Pancreas (tissue), 10 donors: ENCODE data around the gene ADARB1. TPM values are rescaled to one million over a fixed set of nuclear protein-coding genes. Genes with fewer than 3 reads are reported as not detected.

Source experiments
- ATAC-seq, 4 donors: fragments of 200-7000 bp; cut with Tn5 transposase; one replicate each; pipeline versions ENCODE4 v1.8.0 to v1.9.1; 2020; ENCODE audit warnings: mild to moderate bottlenecking in 4 of 4, moderate library complexity in 4 of 4
- DNase-seq, 6 donors: peaks; one replicate each; pipeline ENCODE4 v3.0.0-alpha.2; 2020
- FAIRE-seq: peaks from 2 replicates; lab custom pipeline; 2012; peaks lifted over from hg19 to GRCh38; lab: Jason Lieb, UNC
- H3K27ac ChIP-seq, 4 donors: fragments of 200-600 bp; sonication (generic); 1 replicate in 3 of 4; 2 replicates in 1 of 4; pipeline versions ENCODE4 v1.5.0 to v1.8.0; 2020
- H3K27me3 ChIP-seq, 4 donors: fragments of 200-600 bp; one replicate each; pipeline ENCODE4 v1.8.0; 2021
- H3K36me3 ChIP-seq, 3 donors: fragments of 200-600 bp; sonication (generic) in 1 of 3; one replicate each; pipeline versions ENCODE4 v1.5.0 to v1.8.0; 2020 to 2021
- H3K4me1 ChIP-seq, 3 donors: fragments of 200-600 bp; one replicate each; pipeline ENCODE4 v1.8.0; 2021
- H3K4me3 ChIP-seq, 4 donors: fragments of 200-600 bp; sonication (generic) in 2 of 4; one replicate each; pipeline versions ENCODE4 v1.5.0 to v1.8.0; 2020 to 2021
- H3K9me3 ChIP-seq, 4 donors: fragments of 200-600 bp; one replicate each; pipeline ENCODE4 v1.8.0; 2021
- CTCF ChIP-seq, 4 donors: fragments of 200-600 bp; sonication (generic) in 3 of 4; IDR thresholded peaks; one replicate each; pipeline versions ENCODE4 v1.5.0 to v1.8.0; 2021; ENCODE audit warnings: antibody characterized with exemption in 4 of 4
- WGBS, 2 donors: extraction: QIAGEN DNeasy Blood & Tissue Kit; methylation state at CpG; one replicate each; pipeline ENCODE4 v1.1.7; 2013; 5-methylcytosine and 5-hydroxymethylcytosine counted together
- intact Hi-C, 3 donors: fragments of 100-400 bp; cut with DNase I; formaldehyde crosslinking; loops; one replicate each; pipeline versions ENCODE4 v1.11.1 to v1.14.2; 2022
- polyA plus RNA-seq, 2 donors: library from polyadenylated mRNA; stranded (reverse); fragments of 200-250 nt; gene quantifications; one replicate each; pipeline ENCODE4 v1.2.3, GENCODE V29; 2013
- total RNA-seq, 6 donors: library from RNA; stranded (reverse); fragmentation: NEBNext Ultra II Directional in 4 of 6; extraction: Animal tissue kit (Norgen Biotek cat#: 25700) in 4 of 6; gene quantifications; one replicate each; pipeline versions ENCODE4 v1.2.1 to v1.2.4, GENCODE V29; 2021 to 2023
- donor health status: healthy with polysubstance abuse.
- donor health status: DM: no; HTN: no; CAD: no; lungs with moderate emphysema.
- donor health status: DM: no; HTN: no; CAD: no.
- donor health status: control.
- donor health status: control.
- donor health status: Bipolar disorder and iron deficiency.
- donor health status: DM: yes; HTN: yes; CAD: no.
- donor health status: DM: no; HTN: no; CAD: no.
- donor health status: DM: no; HTN: no; CAD: no.
- donor health status: DM: yes; HTN: yes; CAD: no.

Gene ADARB1
- total and polyA plus RNA-seq, 8 donors, result 5.4 to 10.1 (median 6.3) TPM

DNA sequence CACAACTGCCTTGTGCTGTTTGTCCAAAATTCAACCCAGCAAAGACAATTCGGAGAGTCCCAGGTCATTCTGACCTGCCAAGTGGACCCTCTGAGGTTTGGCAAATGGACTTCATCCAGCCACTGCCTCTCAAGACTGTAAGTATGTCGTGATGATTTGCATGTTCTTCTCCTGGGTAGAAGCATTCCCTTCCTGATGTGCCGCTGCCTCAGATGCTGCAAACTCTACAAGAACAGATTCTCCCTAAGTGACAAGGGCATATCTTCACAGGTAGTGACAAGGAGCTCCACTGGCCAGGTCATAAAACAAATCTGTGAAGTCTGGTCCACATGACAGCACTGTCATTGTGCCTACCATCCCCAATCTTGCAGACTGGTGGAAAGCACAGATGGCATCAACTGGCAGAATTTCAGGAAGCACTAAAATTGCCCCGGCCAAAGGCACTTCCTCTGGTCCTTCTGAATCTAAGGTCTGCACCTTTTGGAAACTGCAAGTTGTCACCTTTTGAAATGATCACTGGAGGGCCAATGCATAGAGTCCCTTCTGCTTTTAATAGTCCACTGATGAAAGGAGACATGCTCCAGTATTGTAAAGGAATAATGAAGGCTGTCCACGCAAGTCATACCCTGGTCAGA lies 185.9 kb downstream of the ADARB1 start:
- WGBS, 2 donors, result 62 to 79% methylated on average over 5 of the region's 5 CpGs
- intact Hi-C loops, result no loop called here
- DNase-seq, result peak in 1 of 6 donors; percentile 4

DNA sequence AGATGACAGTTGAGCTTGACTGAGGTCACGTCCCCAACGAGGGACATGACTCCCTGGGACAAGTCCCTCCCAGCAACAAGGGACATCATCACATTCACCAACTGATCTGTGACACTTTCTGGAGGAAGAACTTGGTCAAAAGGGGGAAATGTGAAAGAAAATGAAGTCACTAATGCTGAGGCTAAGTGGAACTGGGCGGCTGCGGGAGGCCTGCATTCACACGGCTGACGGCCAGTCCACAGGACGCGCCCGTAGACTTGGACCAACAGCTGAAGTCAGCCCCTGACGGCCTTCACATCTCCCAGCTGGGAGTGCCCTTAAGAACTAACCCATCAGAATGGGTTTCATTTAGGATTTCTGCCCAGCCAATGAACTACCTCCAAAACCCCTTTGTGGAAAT lies 186.7 kb downstream of the ADARB1 start:
- intact Hi-C loops, result no loop called here
- ATAC-seq (no peak), DNase-seq (no peak), FAIRE-seq (no peak)
- peaks cover 0 to 24% (median 8%) of the 10 kb centered on the region in 3 donors for H3K36me3 ChIP-seq
- H3K9me3 ChIP-seq, result no peaks in the 10 kb centered on the region
- WGBS, 2 donors, result 88 to 92% methylated on average over 10 of the region's 10 CpGs
- TF ChIP-seq CTCF (IDR thresholded peaks at IDR 0.05), result no peak
- H3K4me3 ChIP-seq, result no peak overlapping the region
- H3K27me3 ChIP-seq, result peaks cover 0 to under 1% (median 0%) of the 10 kb centered on the region in 4 donors
- no peak overlapping the region for H3K27ac ChIP-seq
- H3K4me1 ChIP-seq, result no peaks in the 10 kb centered on the region

More for the DNA sequence above, 185.9 kb downstream of the ADARB1 start:
- no peak overlapping the region for H3K4me3 ChIP-seq
- H3K4me1 ChIP-seq, result no peaks in the 10 kb centered on the region
- no peak for ATAC-seq
- no peaks in the 10 kb centered on the region for H3K9me3 ChIP-seq
- H3K27ac ChIP-seq, result no peak overlapping the region
- no peak for FAIRE-seq
- no peak for TF ChIP-seq CTCF (IDR thresholded peaks at IDR 0.05)
- peaks cover 0 to 18% (median 7%) of the 10 kb centered on the region in 3 donors for H3K36me3 ChIP-seq
- peaks cover 0 to 4% (median 0%) of the 10 kb centered on the region in 4 donors for H3K27me3 ChIP-seq

DNA sequence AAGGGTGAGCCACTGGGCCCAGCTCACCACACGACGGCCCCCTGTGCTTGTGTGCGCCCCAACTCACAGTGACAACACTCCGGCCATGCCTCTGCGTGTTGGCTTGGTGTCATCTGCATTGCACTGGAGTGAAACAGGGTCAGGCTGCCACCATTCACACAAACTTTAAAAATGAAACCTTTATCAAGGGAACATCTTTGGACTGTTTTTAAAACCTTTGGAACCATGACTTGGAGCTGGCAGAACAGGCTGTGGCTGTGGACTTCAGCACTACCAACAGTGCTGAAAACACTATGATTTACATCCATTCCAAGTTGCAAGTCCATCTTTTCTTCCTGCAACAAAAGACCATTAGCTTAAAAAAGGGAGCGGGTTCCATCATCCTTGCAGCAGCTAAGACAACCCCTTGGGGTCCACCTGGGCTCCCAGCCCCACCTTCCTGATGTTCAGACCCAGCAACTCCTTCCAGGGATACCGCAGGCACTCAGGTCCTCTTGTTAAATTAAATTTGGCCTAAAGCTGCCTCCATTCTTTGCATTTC lies 187.7 kb downstream of the ADARB1 start:
- DNase-seq (no peak), ATAC-seq (no peak), FAIRE-seq (no peak)
- Histone ChIP-seq H3K9me3 (no peaks in the 10 kb centered on the region), H3K27me3 (no peaks in the 10 kb centered on the region), H3K4me1 (no peaks in the 10 kb centered on the region), H3K36me3 (peaks cover 0 to 33% (median 12%) of the 10 kb centered on the region in 3 donors), H3K4me3 (no peak overlapping the region), H3K27ac (no peak overlapping the region)
- no peak for TF ChIP-seq CTCF (IDR thresholded peaks at IDR 0.05)
- intact Hi-C loops, result no loop called here
- WGBS, 2 donors, result 88 to 98% methylated on average over 7 of the region's 7 CpGs

- DNase-seq (peak in 1 of 6 donors; percentile 4), ATAC-seq (no peak), FAIRE-seq (no peak)
- no peak overlapping the region for H3K27ac ChIP-seq
- no peaks in the 10 kb centered on the region for H3K4me1 ChIP-seq
- intact Hi-C loops, result no loop called here
- no peaks in the 10 kb centered on the region for H3K9me3 ChIP-seq
- H3K36me3 ChIP-seq, result peaks cover 0 to 38% (median 15%) of the 10 kb centered on the region in 3 donors
- no peak for TF ChIP-seq CTCF (IDR thresholded peaks at IDR 0.05)
- no peak overlapping the region for H3K4me3 ChIP-seq
- 90 to 91% methylated on average over 11 of the region's 11 CpGs for WGBS, 2 donors
- H3K27me3 ChIP-seq, result no peaks in the 10 kb centered on the region
Observed at GRCh38 chr21:45262616-45263015, 188.2 kb downstream of the ADARB1 start.

DNA sequence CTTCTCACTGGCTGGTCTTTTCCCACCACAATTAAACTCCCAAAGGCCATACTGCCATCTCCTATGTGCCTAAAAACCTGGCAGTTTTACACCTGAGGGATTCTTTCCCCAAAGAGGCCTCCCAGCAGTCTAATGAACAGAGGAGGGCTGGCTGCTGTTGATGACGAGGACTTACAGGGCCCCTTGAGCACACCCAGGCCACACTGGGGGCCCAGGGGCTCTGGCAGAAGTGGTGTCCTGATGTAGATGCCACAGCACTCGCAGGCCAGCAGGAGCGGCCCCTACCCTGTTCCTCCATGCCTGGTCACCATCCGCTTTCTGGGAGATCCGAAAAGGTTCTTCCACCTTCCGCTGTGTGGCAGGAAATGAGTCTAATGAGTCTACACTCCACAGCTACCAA lies 189.2 kb downstream of the ADARB1 start:
- intact Hi-C loops, result no loop called here
- peak in 2 of 6 donors; percentile 6 to 18 for DNase-seq

More for the DNA sequence above, 189.2 kb downstream of the ADARB1 start:
- Histone ChIP-seq H3K9me3 (no peaks in the 10 kb centered on the region), H3K27me3 (no peaks in the 10 kb centered on the region), H3K4me1 (no peaks in the 10 kb centered on the region), H3K4me3 (no peak overlapping the region), H3K36me3 (peaks cover 0 to 39% (median 17%) of the 10 kb centered on the region in 3 donors), H3K27ac (no peak overlapping the region)
- no peak for FAIRE-seq
- 87 to 97% methylated on average over 6 of the region's 6 CpGs for WGBS, 2 donors
- no peak for ATAC-seq
- TF ChIP-seq CTCF (IDR thresholded peaks at IDR 0.05), result no peak
